ENCODE measurements around the gene CNPPD1.

The CNPPD1 gene

DNA sequence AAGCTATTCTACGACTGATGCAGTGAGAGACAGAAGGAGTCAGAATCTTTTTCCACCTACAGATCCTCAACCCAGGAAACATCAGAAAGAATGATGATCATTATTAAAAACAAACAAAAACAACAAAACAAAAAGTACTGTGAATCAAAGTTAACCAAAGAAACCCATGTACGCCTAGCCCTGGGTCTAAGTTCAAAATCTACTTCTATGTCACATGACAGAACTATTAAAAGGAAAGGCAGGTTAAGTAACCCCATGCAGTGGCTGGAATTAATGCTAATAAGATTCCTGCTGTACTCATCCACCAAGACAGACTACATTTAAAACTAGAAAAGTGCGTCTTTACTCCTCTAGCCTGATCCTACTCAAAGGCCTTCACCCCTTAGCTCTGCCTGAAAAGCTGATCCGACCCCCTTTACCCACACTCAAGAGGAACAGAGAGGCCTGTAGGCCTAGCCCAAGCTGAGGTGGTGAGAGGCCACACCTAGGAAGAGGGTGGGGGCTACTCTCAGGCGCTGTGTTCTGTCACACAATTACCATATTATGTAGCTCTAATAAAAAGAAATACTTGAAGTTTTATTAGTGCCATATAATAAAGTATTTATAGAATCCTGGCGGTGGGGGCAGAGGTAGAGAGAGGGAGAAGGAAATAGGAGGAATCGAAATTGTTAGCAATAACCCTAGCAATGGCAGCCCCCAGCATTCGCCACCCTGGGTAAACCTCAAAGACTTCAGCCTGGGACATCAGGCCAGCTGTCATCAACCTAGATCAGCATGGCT, 53.2 kb downstream of the CNPPD1 start:
- TF ChIP-seq CTCF (IDR thresholded peaks at IDR 0.05; ENCODE audit: extremely low read depth, insufficient read depth, missing control alignments): no peak
- in situ Hi-C loops (cut with MboI; ENCODE audit: low pct_unique_long_range_greater_than_20kb, low sequenced_read_pairs, unreplicated experiment): no loop called here
- DNase-seq (ENCODE audit: low spot score): no peak

DNA sequence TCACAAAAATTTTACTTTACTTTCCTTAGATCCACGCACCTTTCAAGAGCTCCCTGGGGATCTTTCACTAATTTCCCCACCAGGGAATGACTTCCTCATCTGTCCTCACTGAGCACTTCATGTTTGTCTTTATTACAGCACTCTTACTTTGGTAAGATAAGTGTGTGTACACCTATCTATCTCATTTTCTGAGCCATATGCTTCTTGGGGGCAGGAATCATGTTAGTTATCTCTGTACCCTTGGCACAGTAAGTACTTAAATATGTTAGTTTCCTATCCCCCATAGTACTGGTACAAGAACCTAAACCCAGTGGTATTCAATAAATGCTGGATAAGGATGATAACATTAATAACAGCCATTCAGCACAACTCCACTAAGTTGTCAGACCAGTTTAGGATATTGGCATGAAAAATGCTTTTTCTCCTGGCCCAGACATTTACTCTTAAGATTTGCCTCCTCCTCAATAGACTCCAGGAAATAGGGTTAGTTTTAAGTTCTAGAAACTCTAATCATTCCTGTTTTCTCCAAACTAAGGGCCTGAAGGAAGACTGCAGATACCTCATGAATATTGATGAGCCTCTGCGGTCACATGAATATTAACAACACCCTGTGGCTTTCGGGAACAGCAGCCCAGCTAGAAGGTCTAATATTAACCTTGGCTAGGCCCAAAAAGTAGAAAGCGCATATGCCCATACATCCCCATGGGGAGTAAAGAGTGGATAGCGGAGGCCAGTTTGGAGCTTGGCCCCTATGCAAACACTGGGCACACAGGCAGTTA, 54.3 kb downstream of the CNPPD1 start:
- in situ Hi-C loops (cut with MboI; ENCODE audit: low pct_unique_long_range_greater_than_20kb, low sequenced_read_pairs, unreplicated experiment): no loop called here
- TF ChIP-seq CTCF (IDR thresholded peaks at IDR 0.05; ENCODE audit: extremely low read depth, insufficient read depth, missing control alignments): no peak
- DNase-seq (ENCODE audit: low spot score): no peak
